LNCaP clone FGC (cell line): ENCODE measurements around the gene GOLGA3.

Experiments
- DNase-seq: peaks from one replicate; pipeline ENCODE4 v3.0.0-alpha.2; 2011; ENCODE audit warnings: low read depth
- H3K4me3 ChIP-seq: 2 replicates; pipeline ENCODE4 v1.5.1; 2011; ENCODE audit warnings: mild to moderate bottlenecking, low read depth, low read length, control low read depth
- TF ChIP-seq, protein P1 (sequence below): IDR thresholded peaks from 2 replicates; pipeline ENCODE4 v1.5.1; 2012; ENCODE audit warnings: mild to moderate bottlenecking; ENCODE audit not compliant: control insufficient read depth, insufficient read depth; ENCODE audit errors: extremely low read depth

GOLGA3 gene

DNA sequence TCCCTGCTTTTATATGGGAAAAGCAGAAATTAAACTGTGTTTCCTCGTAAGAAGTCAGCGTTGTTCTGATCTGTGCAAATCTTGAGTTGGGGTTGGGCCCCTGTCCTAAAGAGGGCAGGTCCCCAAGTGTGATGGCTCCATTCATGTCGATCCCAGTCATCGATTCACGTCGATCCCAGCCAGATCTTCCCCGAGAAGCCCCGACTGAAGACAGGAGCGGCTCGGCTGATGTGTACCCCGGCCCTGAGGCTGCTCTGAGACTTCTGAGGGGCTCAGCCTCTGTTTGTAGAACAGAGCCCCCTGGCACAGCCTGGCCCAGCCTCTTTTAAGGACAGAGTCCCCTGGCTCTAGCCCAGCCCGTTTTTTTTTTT, 108.7 kb downstream of the GOLGA3 start:
- TF ChIP-seq, protein P1, sequence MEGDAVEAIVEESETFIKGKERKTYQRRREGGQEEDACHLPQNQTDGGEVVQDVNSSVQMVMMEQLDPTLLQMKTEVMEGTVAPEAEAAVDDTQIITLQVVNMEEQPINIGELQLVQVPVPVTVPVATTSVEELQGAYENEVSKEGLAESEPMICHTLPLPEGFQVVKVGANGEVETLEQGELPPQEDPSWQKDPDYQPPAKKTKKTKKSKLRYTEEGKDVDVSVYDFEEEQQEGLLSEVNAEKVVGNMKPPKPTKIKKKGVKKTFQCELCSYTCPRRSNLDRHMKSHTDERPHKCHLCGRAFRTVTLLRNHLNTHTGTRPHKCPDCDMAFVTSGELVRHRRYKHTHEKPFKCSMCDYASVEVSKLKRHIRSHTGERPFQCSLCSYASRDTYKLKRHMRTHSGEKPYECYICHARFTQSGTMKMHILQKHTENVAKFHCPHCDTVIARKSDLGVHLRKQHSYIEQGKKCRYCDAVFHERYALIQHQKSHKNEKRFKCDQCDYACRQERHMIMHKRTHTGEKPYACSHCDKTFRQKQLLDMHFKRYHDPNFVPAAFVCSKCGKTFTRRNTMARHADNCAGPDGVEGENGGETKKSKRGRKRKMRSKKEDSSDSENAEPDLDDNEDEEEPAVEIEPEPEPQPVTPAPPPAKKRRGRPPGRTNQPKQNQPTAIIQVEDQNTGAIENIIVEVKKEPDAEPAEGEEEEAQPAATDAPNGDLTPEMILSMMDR: no peak
- no peak overlapping the region for H3K4me3 ChIP-seq
- DNase-seq: no peak

DNA sequence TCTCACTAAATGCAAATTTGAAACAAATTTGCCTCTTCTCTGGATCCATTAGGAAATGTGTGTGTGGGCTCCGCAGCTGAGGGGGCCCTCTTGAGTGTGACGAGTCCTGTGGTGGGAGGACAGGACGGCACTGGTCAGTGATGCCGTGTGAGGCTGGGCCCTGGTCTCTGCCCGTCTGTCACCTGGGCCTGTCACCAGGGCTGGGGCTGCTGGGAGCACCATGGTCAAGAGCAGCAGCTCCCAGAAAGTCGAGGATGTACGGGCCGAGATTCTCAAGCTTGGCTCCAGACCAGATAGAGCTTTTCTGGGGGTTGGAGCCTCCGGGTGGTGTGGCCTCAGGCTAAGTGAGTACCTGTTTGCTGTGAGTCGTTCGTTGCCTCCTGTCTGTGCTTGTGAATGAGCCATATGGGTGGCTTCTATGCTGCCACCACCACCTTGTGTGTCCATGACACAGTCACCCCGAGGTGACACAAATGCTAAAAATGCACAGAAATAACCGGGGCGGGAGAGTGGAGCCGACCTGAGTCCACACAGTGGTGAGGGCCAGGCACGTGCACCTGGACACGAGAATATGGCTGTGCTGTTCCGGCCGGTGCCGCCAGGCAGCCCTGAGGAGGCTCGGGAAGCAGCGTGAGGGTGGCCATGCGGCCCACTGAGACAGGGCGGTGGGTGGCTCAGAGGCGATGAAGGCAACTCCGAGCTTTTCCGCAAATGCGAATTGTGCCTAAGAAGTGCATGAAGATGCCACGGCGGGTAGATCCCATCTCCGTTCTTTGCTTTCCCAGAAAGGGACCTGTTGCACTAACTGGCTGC, 109.3 kb downstream of the GOLGA3 start:
- H3K4me3 ChIP-seq: no peak overlapping the region
- TF ChIP-seq, protein P1: no peak
- DNase-seq: no peak
